DND-41 (cell line): ENCODE measurements around the gene OPCML.

Experiments used
- CTCF ChIP-seq: IDR thresholded peaks from 2 replicates; pipeline ENCODE4 v1.5.1; 2012; ENCODE audit warnings: borderline replicate concordance, low read length, moderate library complexity, mild to moderate bottlenecking; ENCODE audit not compliant: poor library complexity, severe bottlenecking; ENCODE audit errors: extremely low read depth
- EZH2 ChIP-seq: IDR thresholded peaks from 3 replicates; pipeline ENCODE4 v1.6.1; 2012; ENCODE audit warnings: borderline replicate concordance, low read depth, mild to moderate bottlenecking, moderate library complexity, low read length, inconsistent platforms; ENCODE audit not compliant: severe bottlenecking

GRCh38 chr11:133409799-133410198 lies 122.5 kb downstream of the OPCML start:
- TF ChIP-seq CTCF: no peak
- TF ChIP-seq EZH2: no peak
